Effector CD4-positive, alpha-beta T cell (primary cell): Measurements from ENCODE around the gene INHBB.

ENCODE experiments used
- DNase-seq: peaks from one replicate; pipeline ENCODE4 v3.0.0-alpha.2; 2020

INHBB gene

DNA sequence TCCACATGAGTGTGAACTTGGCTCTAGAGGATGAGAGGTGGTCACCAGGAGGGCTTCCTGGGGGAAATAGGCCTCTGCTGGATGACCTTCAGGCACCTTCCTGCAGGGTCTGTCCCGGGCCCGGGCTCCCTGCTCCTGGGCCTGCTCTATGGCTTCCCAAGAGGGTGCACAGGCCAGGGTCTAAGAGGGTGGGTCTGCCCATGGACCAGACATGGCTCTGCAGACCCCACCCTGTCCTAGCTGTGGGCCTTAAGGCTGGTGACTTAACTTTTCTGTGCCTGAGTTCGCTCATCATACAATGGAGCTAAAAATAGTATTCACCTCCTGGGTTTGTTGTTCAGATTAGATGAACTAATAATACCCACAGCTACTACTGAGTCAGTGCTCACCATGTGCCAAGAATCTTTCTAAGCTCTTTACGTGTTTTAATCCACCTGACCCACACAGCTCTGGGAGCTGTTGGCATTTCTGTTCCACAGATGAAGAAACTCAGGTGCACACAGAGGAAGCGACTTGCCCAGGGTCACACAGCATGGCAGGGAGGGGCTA, 14.4 kb downstream of the INHBB start:
- DNase-seq = no peak

DNA sequence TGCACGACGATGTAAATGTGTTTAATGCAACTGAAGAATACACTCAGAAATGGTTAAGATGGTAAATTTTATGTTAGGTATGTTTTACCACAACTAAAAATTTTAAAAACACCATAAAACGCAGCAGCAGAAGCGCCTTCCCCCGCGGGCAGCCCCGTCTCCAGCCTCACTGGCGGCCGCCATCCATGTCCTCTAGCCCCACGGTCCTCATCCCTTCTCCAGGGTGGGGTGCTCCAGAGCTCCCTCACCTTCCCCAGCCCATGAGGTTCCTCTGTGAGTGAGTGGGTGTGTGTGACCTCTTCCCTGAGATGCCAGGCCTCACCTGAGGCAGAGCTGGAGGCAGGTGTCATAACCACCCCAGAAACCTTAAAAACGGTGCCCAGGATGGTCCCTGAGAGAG, 17.0 kb downstream of the INHBB start:
- DNase-seq = no peak

DNA sequence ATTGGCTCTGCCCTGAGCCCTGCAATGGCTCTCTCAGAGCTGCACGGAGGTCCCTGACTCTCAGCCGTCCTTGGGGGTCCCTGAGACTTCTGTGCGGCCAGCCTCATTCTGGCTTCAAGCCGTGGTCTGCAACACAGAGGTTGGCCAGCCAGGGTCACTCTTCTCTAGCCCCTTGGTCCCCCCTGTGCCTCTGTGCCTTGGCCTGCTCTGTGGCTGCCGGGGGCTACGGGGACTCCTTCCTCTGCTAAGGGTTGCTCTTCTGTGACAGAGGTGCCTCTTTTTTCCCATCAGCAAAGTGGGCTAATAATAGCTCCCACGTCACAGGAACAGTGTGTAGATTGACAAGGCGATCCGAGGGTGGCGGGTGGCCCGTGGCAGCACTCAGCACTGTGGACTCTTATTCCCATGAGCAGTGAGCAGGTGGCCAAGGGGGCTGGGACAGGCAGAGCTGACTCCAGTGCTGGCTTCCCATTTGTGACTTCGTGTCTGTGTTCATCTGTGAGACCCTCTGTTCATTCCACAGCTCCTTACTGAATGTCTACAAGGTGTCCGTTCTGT, 19.4 kb downstream of the INHBB start:
- DNase-seq = no peak

GRCh38 chr2:120366698-120367097, 20.8 kb downstream of the INHBB start:
- no peak for DNase-seq

DNA sequence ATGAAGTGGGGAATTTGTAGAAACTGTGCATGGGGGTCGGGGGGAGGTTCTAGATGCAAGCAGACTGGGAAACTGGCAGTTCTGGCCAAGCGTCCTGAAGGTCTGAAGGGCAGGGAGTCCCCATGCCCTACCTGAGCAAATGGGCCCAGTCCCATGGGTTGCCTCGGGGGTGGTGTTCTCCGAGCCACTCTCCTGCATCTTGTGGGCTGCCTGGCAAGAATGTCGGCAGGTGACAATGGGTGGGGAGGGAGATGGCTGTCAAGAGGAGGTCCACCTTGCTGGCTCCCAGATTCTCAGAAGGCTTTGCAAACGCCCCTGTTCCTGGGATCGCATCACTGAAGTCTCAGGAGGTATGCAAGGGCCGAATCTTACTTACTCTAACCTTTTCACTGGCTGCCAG, 21.3 kb downstream of the INHBB start:
- no peak for DNase-seq

- DNase-seq = no peak
Measured at GRCh38 chr2:120367649-120368048, 21.7 kb downstream of the INHBB start.

- no peak for DNase-seq
Measured at GRCh38 chr2:120368086-120368485, 22.1 kb downstream of the INHBB start.

GRCh38 chr2:120369250-120369649, 23.3 kb downstream of the INHBB start:
- DNase-seq = no peak

- no peak for DNase-seq
Measured at GRCh38 chr2:120371969-120372625, 26.2 kb downstream of the INHBB start.

GRCh38 chr2:120372816-120373215, 26.9 kb downstream of the INHBB start:
- no peak for DNase-seq

GRCh38 chr2:120373424-120373823, 27.5 kb downstream of the INHBB start:
- DNase-seq = no peak

GRCh38 chr2:120374821-120375220, 28.9 kb downstream of the INHBB start:
- DNase-seq = no peak

DNA sequence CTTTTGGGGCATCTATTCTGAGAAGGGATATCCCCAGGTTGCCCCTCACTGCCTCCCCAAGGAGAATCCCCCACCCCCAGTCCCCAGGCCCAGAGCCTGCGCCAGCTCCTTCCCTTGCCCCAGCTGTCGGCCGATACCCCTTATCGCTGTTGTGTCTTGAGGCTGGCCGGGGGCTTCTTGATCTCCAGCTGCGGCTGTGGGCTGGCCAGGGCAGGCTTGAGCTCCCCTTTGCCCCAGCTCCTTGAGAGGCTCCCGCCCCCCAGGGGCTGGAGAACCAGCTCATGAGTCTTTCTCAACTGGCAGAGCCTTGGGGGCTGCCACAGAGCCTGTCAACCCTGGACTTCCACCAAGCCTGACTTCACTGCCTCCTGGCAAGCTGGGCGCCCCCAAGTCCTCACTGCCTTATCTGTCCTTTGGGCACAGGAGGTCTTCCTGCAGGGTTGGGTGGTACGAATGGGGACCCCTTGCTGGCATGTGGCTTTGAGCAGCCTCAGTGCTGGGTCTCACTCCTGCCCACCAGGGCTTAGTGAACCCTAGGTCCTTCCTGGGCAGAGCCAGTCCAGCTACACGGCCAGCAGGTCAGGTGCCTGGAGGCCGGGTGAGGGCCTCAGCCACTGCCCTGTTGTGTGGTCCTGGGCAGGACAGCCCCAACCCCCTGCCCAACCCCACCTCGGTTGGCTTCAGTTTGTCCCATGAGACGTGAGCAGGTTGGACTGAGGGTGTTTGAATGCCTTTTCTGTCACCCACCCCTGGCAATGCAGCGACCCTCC, 29.5 kb downstream of the INHBB start:
- no peak for DNase-seq

DNA sequence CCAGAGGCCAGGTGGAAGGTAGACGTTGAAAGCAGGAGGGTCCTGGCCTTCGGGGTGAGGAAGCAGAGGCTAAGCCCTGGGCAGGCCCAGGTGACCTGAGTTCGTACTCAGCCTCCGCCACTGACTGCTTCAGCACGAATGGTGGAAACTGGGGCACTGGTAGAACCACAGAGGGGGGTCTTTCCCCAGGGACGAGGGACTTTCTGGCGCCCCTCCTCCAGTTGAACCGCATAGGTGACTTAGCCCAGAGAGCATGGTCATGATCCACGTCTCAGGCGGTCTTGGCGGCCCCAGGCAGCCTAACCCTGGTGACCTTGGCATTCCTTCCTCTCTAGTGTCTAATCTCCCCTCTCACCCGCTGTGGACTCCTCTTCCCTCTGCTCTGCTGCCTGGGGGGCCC, 30.2 kb downstream of the INHBB start:
- DNase-seq = no peak

- no peak for DNase-seq
Measured at GRCh38 chr2:120376679-120377640, 31.0 kb downstream of the INHBB start.

DNA sequence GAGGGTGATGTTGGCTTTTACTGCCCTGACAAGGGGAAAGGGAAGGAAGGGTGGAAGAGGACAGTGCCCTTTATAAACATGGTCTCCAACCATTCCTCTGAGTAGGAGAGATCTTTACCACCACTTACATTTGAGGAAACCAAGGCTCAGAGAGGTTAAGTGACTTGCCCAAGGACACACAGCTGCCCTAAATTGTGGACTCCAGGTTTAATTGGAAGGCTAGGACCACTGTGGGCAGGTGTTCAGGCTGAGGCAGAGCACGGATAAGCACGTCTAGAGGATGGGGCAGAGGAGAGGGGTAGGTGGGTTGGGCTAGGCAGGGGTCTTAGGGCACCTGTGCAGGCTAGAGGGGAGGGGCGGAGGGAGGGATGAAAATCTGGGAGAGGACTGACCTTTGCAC, 32.7 kb downstream of the INHBB start:
- no peak for DNase-seq

DNA sequence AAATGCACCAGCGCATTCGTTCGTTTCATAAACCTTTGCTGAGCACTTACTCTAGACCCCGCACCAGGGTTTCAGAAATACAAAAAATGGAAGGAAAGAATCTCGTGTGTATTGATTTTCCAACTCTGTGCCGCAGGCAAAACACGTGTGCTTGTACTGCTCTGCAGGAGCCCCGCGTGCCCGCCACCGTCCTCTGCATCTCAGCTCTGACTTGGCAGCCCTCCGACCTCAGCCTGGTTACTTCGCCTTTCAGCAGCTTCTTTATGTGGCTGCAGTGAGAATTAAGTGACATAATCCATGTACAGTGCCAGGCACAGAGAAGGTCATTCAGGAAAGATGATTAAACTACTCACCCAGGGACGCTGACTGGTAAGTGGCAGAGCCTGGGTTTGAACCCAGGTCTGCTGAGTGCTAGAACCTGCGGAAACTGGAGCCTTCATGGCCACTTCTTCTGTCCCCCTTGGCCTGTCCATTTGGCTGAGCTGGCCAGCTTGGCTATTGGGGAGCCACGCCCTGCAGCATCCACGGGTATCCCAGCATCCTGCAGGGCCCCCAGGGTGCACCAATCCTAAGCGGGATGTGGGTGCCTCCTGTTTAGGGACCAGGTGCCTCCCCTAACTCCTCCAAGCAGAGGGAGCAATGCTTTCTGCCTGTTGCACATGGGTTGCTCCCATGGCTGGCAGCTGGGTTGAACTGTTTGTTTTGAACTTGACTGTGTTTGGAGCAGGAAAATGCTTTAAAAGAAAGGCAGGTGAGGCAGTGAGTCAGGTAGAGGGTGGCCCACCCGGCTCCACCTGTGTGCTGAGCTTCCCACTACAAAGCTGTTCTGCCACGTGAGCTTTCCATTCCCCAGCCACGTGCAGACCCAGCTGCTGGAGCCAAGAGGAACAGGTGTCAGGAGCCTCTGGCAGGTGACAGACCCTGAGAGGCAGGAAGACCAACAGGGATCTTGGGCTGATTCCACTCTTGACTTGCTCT, 34.3 kb downstream of the INHBB start:
- DNase-seq = no peak

DNA sequence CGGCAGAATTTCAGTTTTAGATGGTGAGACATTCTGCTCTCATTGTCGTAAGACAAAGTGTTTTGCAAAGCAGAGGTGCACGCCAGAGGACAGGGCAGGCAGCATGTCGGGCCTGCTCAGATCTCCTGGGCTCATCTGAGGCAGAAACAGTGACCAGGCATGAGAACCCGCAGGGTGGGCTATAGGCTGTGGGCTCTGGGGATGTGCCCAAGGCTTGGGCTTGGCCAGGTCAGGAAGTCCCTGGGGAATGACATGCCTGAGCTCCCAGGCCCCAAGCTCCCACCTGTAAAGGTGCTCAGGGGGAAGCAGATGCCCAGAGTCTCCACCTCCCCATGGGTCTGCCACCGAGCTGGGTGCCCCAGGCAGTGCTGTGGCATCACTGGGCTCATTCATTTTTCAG, 35.3 kb downstream of the INHBB start:
- DNase-seq = no peak

GRCh38 chr2:120381661-120382060, 35.7 kb downstream of the INHBB start:
- DNase-seq = no peak

GRCh38 chr2:120382541-120383144, 36.7 kb downstream of the INHBB start:
- DNase-seq = no peak

GRCh38 chr2:120383191-120383590, 37.3 kb downstream of the INHBB start:
- DNase-seq = no peak
